Bronchial epithelial cell (primary cell): ENCODE measurements around the gene MAP2K3. TPM values are rescaled to one million over a fixed set of nuclear protein-coding genes. Genes with fewer than 3 reads are reported as not detected.

ENCODE experiments used
- DNase-seq: peaks from one replicate; pipeline ENCODE4 v3.0.0-alpha.2; 2010; ENCODE audit warnings: low read depth
- FAIRE-seq: peaks from 2 replicates; lab custom pipeline; 2011; peaks lifted over from hg19 to GRCh38; lab: Jason Lieb, UNC
- H3K27me3 ChIP-seq: 2 replicates; pipeline ENCODE4 v1.5.1; 2011; ENCODE audit warnings: low read length; ENCODE audit not compliant: control insufficient read depth, insufficient read depth
- H3K36me3 ChIP-seq: 2 replicates; pipeline ENCODE4 v1.5.1; 2011; ENCODE audit warnings: low read length; ENCODE audit not compliant: control insufficient read depth, insufficient read depth
- H3K4me3 ChIP-seq: 2 replicates; pipeline ENCODE4 v1.5.1; 2011; ENCODE audit warnings: mild to moderate bottlenecking, low read depth, low read length, control low read depth
- CTCF ChIP-seq: IDR thresholded peaks from 2 replicates; pipeline ENCODE4 v1.5.1; 2011; ENCODE audit warnings: mild to moderate bottlenecking, moderate library complexity, low read length, control low read depth, inconsistent platforms; ENCODE audit not compliant: insufficient read depth, severe bottlenecking
- total RNA-seq: library from RNA; depleted of rRNA; stranded (reverse); fragments of >200 nt; gene quantifications from 2 replicates; pipeline ENCODE4 v1.2.1, GENCODE V29; 2014

Gene MAP2K3
- total RNA-seq, 1 donor from 2014 or later = 5.3 TPM

GRCh38 chr17:21298983-21299519 is 14.5 kb downstream of the MAP2K3 start:
- Histone ChIP-seq H3K36me3 (peaks cover 28% of the 10 kb centered on the region), H3K4me3 (no peak overlapping the region), H3K27me3 (no peaks in the 10 kb centered on the region)
- FAIRE-seq = no peak
- TF ChIP-seq CTCF = no peak
- DNase-seq = no peak

GRCh38 chr17:21299981-21300600 is 15.6 kb downstream of the MAP2K3 start:
- FAIRE-seq (peak; percentile 94), DNase-seq (no peak)
- H3K27me3 ChIP-seq = no peaks in the 10 kb centered on the region
- H3K4me3 ChIP-seq = no peak overlapping the region
- H3K36me3 ChIP-seq = peaks cover 26% of the 10 kb centered on the region
- no peak for TF ChIP-seq CTCF

GRCh38 chr17:21300601-21301571 is 16.4 kb downstream of the MAP2K3 start:
- TF ChIP-seq CTCF = no peak
- Histone ChIP-seq H3K4me3 (no peak overlapping the region), H3K36me3 (peaks cover 26% of the 10 kb centered on the region), H3K27me3 (no peaks in the 10 kb centered on the region)
- no peak for DNase-seq
- peak; percentile 68 for FAIRE-seq

- FAIRE-seq = no peak
- no peaks in the 10 kb centered on the region for H3K27me3 ChIP-seq
- no peak for DNase-seq
- peaks cover 27% of the 10 kb centered on the region for H3K36me3 ChIP-seq
- TF ChIP-seq CTCF = no peak
- no peak overlapping the region for H3K4me3 ChIP-seq
Measured at GRCh38 chr17:21301593-21302550, 17.4 kb downstream of the MAP2K3 start.

GRCh38 chr17:21302711-21303425 is 18.4 kb downstream of the MAP2K3 start:
- H3K4me3 ChIP-seq = no peak overlapping the region
- FAIRE-seq (no peak), DNase-seq (no peak)
- H3K27me3 ChIP-seq = no peaks in the 10 kb centered on the region
- H3K36me3 ChIP-seq = peaks cover 25% of the 10 kb centered on the region
- TF ChIP-seq CTCF = no peak
